Activated T-cell treated with anti-CD3 and anti-CD28 coated beads for 1 hour (primary cell): ENCODE measurements around the gene FGD4.

ENCODE experiments used
- DNase-seq: peaks from one replicate; pipeline ENCODE4 v3.0.0-alpha.2; 2020; ENCODE audit warnings: low read depth

Gene FGD4

DNA sequence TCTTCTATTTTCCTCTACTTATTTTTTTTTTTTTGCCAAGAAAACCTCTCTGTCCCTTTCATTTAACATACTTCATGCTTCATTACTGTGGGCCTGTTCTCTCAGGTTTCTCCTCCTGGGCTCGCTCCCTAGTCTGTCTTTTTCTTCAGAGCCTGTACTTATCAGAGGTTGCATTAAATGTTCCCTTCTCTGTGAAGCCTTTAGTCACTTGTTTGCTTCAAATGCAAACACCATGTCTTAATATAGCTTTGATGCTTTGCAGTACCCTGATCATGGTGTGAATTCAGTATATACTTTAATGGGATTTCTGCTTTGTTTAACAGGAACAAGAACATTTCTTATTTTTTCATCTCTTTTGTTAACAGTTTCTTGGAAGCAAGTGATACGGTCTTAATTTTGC is 207.1 kb downstream of the FGD4 start:
- DNase-seq = no peak

DNA sequence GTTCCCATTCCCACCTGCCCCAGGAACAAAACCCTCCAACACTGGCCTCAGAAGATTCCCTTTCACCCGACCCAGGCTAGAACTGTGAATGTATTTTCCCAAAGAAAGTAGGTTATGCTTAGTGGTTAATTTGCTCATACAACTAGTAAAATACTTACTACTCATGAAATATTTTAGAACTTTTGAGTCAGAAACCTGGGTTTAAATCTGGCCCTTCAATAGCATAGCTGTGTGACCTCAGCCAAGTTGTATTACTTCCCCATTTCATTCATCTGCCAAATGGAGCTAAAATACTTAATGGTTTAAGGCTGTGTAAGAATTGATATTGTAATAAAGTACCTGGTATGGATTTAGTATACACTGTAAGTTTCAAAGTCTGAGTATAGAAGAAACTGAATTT is 210.6 kb downstream of the FGD4 start:
- no peak for DNase-seq

DNA sequence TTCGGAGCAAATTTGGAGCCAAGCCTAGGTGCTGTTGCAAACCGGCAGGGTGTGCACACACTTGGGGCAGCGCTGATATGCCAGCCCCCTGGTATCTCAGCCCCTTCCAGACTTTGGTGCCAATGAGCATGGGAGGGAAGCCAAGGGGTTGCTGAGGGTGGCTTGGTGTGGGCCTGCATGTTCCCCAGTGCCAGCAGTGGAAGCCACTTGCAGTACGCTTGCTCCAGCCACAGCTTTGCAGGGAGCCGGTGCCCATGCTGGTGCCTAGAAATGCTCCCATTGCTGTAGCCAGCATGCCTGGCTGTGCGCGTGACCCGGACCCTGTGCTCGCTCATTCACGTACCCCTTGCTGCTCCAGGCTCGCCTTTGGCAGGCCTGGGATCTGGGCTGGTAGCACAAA is 212.6 kb downstream of the FGD4 start:
- no peak for DNase-seq

DNA sequence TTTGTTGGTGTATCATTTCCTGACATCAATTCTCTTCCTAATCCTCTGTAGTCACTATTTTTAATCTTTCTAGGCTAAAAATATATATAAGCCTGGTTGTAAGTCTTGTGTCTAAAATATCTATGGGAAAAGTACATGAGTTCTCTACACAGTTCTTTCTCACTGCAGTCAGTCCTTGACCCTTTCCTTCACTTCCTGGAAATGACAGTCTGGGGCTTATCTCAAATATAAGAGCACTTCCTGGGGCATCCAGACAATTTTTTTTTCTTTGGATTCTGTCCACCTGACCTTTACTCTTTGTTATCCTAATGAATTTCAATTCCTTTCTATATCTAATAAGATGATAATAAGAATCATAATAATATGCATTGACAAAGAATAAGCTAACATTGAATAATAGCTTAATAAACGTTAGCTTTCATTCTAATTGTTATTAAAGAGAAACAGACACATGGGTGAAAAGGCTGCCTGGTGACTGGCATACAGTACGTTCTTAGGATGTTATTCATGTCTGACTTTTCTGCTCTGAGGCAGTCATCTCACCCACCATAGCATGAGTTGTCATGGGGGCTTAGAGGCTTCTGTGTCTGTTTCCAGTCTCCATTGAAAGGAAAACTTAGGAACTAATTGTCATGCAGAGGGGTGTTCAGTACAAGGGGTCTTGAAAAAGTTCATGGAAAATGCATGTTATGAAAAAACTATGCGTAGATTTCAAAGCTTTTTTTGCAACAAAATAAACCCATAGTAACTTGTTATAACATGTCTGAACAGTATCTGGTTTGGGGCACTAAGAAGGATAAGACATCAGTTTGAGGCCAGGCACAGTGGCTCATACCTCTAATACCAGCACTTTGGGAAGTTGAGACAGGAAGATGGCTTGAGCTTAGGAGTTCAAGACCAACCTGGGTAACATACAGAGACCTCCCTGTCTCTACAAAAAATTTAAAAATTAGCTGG is 213.6 kb downstream of the FGD4 start:
- DNase-seq = no peak

DNA sequence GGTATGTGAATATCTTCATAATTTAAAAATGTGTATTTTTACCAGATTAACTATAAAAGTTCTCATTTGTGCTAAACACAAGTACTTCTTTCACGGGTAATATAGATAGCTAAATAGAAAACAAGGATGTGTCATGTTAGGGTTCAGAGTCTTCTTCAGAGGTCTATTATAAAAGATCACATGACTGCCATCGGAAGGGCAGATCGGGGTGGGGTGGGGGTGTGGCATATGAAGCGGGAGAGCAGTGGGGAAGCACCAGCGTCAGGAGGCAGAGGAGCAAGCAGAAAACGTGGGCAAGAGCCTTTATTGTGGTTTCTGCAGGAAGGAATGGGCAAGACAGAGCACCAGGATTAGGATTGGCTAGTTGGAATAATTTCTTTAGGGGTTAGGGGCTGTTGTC is 216.1 kb downstream of the FGD4 start:
- DNase-seq = no peak

DNA sequence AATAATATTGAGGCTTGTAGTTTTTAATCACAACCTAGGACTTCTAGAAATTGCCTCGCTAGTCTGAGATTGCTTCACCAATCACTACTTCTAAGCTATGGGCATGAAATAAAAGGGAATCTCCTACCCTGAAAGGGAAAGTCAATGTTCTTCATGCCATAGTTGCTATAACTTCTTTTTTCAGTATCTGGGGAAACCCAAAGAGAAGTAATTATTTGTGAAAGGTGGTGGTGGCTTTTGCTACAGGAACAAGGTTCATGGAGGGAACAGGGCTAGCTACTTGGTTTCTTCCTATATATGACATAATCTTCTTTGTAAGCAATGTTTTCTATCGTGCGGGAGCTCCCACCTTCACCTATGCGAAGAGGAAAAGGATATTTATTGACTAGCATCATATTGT is 218.2 kb downstream of the FGD4 start:
- DNase-seq = no peak

DNA sequence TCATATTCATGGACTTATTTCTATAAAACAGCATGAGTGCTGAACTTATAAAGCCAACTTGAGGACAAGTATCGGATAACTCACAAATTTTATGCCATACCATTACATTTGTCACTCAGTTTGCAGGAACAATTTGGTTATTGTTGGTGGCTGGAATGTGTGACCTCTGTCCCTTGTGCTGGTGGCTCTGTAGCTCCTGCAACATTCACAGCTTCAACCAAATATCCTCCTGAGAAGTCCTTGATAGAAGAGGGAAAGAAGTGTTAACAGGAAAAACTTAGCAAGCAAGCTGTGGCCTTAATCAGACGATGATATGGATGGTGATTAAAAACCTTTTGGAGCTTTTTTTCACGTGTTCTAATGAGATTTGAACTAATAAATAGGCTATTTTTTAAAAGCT is 218.8 kb downstream of the FGD4 start:
- DNase-seq = no peak

DNA sequence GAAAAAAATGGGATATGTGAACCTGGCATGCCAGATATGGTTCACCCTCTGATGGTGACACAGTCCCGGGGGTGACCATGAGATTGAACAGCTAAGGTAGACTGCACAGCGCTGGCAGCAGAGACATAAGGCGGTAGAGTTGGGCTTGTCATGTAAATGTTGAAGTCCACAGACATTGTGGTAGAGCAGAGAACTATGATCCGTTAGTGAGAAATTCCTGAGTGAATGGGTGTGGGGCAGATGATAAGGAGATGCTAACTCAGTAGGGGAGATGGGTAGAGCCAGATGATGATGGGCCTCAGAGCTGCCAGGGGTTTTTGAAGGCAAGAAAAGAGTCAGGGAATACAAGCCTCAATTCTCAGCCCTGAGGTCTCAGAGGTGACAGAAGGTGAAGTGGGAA is 228.6 kb downstream of the FGD4 start:
- no peak for DNase-seq

DNA sequence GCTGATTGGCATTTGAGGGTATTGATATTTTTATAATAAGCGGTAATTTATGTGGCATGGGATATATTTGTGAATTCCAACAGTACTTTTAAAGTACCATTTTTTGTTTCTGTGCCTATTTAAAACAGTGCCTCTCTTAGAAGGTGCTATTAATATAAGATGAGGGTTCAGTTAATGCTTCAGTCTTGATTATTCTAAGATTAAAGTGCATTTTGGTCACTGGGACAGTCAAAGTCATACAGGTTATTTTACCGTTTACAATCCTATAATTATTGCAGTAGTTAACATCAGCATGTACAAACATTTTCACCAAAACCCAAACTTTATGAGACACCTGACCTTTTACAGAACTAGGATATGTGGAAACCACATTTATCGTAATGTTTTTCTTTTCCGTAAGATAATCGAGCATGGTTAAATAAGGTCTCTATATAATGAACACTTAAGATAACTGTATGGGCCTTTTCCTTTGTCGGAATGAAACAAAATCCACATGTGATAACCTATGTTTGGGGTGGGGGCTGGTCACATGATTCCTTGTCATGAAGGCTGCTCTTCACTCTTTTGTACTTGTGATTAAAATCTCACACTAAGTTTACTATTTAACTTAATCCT is 242.0 kb downstream of the FGD4 start:
- DNase-seq = no peak

DNA sequence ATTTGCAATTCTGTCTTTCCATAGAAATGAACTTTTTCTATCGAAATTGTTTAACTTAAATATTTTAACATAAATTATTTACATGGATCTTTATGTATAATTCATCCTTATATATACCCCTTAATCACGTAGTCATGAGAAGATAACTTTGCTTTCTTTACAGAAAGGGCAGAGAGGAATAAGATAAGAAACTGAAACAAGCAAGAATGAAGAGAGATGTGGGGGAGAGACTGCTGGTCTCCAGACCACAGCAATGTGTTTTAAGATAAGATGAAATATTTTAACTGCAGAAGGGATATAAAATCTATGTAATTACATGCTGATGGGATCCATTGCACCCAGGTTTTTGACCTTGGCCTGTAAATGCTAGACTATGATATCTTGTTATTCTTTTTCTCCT is 245.1 kb downstream of the FGD4 start:
- no peak for DNase-seq

DNA sequence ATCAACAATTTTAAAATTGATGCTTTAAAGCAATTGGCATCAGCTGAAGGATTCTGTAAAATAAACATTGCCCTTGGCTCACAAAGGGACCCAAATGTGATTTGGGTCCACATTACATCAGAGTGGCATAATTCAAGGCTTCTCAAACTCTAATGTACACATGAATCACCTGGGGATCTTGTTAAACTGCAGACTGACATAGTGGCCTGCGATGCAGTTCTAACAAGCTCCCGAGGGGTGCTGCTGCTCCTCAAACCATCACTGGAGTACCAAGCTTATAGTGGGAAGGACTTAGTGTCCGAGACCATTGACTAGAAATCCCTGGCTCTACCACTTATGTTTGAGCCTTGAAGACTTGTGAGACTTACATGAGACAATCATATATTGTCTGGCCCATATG is 247.9 kb downstream of the FGD4 start:
- no peak for DNase-seq

DNA sequence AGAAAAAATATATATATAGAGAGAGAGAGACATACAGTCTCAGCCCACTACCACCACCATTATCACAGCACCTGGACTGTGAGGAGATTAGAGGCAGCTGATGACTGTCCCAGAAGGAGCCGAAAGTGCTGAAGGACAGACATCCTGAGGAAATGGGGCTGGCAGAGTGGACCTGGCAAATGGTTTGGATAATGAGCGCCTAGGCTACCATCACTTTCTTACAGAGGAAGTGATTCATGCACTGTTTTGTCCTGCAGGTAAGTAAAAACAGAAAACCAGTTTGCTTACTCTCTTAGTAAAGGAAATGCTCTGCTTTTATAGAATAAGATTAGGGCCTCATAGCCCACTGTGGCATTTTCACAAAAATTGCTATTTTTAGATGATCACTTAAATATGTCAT is 251.2 kb downstream of the FGD4 start:
- no peak for DNase-seq

DNA sequence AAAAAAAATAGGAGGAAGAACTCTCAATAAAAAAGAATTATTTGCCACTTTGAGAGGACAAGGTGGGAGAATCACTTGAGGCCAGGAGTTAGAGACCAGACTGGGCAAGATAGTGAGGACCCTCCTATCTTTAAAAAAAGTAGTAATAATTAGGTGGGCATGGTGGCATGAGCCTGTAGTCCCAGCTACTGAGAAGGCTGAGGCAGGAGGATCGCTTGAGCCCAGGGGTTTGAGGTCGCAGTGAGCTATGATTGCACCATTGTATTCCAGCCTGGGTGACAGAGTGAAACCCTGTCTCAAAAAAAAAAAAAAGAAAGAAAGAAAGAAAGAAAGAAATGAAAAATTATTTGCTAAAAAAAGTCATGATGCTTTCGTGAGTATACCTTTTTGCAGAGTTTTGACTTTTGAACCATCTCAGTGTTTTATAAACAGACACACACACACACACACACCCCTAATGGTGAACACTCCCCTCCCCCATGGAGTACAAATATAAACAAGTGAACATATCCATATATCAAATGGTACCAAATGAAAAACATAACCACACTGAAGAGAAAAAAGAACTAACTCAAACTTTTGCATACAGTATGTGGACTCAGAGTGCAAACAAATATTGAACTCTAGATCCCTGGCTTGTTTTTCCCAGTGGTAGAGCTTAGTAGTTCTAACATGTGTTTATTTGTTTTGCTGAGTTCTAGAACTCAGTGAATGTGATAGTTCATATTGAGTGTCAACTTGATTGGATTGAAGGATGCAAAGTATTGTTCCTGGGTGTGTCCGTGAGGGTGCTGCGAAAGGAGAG is 252.0 kb downstream of the FGD4 start:
- no peak for DNase-seq

DNA sequence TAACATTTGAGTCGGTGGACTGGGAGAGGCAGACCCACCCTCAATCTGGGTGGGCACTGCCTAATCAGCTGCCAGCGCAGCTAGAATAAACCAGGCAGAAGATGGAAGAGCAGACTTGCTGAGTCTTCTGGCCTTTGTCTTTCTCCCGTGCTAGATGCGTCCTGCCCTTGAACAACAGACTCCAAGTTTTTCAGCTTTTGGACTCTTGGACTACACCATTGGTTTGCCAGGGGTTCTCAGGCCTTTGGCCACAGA is 252.5 kb downstream of the FGD4 start:
- no peak for DNase-seq

DNA sequence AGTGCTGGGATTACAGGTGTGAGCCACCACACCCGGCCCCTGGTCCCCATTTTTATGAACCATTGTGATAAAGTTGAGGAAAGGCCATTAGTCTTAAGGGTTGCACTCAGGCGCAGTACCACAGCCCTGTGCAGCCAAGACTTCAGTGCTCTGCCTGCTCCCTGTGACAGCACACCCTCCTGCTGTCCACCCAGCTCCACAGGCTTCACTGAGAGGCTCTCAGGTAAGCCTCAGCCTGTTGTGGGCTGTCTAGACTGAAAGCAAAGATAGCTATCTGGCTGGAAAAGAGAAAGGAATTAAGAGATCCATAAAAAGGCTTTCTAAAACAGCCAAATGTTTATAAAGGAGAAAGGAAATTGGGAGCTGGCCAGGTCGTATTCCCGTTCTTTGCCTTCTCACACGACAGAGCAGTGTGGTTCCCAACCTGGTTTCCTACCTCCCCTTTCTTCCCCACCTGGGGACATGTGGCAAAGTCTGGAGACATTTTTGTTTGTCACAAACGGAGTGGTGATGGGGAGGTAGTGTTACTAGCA is 260.6 kb downstream of the FGD4 start:
- no peak for DNase-seq

DNA sequence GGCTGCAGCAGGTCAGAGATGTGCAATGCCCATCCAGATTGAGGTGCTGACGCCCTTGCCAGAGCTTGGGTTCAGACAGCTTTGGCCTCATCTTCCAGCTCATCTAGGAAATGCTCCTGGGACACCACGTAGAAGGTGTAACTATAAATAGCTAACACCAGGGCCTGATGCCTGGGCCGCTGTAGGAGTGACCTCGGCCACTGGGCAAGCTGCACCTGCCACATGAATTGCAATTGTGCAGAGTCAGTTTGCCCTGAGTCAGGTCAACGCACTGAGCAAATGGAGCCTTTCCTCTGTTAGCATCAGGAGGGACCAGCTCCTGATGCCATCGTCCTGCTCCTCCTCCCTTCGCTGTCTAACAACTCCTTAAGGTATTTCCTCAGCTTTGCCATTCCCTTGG is 262.3 kb downstream of the FGD4 start:
- DNase-seq = no peak

DNA sequence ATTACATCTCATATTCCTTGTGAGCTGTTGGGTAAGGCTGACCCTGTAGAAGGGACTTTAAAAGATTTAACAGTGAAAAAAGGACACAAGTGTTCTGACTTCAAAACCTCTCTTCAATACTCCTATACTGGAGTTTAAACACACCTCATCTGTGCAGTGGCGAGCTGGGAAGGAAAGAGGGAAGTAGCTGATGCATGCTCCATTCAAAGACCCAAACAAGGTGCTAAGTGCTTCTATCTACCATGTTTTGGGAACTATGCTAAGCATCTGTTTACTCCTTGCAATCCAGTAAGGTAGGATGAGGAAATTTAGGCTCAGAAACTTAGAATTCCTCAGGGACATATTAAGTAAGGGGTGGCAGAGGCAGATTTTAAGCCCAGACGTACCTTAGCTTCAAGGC is 263.3 kb downstream of the FGD4 start:
- no peak for DNase-seq

DNA sequence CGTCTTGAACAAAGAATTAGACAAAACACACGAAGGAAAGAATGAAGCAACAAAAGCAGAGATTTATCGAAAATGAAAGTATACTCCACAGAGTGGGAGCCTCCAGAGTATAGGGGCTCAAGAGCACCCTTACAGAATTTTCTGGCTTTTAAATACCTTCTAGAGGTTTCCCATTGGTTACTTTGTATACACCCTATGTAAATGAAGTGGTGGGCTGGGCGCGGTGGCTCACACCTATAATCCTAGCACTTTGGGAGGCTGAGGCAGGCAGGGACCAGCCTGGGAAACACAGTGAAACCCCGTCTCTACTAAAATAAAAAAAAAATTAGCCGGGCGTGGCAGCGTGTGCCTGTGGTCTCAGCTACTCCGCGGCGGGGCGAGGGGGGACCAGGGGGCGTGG is 266.7 kb downstream of the FGD4 start:
- DNase-seq = no peak

DNA sequence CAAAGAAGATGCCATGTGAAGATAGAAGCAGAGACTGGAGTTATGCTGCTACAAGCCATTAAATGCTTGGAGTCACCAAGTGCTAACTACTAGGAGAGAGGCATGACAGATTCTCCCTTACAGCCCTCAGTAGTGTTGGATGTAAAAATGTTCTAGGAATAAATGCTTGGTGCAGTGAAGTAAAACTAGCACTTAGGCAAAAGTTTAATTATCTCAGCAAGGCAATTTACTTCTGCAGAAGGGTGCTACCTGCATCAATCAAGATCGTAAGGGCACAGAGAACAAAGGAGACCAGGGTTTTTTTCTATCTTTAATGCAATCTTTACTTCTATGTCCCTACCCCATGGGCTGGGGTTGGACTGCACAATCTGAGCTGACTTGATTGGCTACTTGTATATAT is 270.2 kb downstream of the FGD4 start:
- no peak for DNase-seq

DNA sequence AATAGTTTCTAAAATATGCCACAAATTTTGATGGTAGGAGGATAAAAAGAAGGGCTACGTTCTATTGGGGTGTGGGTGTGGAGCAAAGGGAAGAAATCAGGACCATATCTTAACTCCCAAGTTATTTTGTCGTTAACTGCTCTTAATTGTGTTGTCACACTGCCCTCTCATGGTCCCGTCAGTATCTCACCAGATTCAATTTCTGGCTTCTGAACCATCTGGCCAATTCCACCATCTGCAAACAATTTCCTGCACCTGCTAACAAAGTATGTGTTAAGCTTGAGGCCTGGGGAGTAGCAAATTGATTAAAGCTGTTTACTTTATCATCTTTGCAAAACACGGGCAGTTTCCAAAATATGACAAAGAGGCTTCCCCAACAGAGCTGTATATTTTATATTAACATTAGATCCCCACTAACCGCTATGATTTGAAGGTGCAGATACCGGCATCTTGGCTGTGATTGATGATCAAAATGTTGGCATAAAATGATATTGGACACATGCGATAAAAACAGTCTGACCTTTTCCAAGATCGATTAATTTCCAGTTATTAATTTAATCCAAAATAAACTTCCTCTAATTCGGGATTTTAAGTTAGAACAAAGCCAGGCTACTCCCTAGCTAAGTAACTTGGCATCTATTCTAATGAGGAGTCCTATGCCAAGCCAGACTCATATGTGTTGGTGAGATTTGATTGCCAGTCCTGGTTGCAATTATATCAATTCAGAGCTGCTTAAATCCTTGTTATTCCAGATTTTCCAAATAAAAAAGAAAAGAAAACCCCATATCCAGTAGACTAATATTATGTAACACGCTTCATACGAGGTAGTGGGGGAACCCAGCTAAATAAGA is 272.8 kb downstream of the FGD4 start:
- DNase-seq = no peak

DNA sequence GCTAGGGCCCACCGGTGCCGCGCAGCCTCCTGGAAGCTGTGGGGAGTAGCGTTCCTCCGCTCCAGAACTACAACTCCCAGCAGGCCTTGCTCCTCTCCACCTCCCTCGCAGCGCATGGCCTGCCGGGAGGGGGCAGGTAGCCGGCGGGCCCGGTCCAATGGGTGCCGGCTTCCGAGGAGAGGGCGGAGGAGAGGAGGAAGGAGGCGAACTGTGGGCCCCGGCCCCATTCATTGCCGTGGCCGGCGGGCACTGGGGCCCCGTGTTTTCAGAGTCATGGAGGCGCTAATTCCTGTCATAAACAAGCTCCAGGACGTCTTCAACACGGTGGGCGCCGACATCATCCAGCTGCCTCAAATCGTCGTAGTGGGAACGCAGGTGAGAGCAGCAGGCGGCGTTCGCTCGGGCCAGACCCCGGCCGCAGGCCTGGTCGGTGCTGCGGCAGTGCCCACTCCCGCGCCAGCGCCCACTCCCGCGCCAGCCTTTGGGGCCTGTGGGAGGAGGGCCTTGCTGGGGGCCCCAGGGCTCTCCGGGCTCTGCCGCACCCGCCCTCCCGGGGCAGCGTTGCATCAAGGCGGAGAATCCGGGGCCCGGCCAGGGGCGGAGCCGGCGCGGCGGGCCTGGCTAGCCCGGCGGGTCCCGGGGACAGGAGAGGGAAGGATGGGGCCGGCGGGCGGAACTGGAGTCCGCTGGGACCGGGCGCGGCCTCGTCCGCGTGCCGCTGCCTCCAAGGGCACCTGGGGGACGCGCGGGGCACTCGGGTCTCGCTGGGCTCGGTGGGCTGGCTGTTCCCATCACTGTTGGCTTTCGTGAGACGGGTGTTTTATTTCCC is 279.9 kb downstream of the FGD4 start, which contains the start of gene DNM1L:
Gene DNM1L, plus strand, starts transcription at position 211 of the 829 bp plus-strand sequence. Its CDS starts 63 bp downstream, at position 274.
- DNase-seq = peak; percentile 84
